ENCODE data around the gene SLC29A4.

SLC29A4 gene, protein sequence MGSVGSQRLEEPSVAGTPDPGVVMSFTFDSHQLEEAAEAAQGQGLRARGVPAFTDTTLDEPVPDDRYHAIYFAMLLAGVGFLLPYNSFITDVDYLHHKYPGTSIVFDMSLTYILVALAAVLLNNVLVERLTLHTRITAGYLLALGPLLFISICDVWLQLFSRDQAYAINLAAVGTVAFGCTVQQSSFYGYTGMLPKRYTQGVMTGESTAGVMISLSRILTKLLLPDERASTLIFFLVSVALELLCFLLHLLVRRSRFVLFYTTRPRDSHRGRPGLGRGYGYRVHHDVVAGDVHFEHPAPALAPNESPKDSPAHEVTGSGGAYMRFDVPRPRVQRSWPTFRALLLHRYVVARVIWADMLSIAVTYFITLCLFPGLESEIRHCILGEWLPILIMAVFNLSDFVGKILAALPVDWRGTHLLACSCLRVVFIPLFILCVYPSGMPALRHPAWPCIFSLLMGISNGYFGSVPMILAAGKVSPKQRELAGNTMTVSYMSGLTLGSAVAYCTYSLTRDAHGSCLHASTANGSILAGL

DNA sequence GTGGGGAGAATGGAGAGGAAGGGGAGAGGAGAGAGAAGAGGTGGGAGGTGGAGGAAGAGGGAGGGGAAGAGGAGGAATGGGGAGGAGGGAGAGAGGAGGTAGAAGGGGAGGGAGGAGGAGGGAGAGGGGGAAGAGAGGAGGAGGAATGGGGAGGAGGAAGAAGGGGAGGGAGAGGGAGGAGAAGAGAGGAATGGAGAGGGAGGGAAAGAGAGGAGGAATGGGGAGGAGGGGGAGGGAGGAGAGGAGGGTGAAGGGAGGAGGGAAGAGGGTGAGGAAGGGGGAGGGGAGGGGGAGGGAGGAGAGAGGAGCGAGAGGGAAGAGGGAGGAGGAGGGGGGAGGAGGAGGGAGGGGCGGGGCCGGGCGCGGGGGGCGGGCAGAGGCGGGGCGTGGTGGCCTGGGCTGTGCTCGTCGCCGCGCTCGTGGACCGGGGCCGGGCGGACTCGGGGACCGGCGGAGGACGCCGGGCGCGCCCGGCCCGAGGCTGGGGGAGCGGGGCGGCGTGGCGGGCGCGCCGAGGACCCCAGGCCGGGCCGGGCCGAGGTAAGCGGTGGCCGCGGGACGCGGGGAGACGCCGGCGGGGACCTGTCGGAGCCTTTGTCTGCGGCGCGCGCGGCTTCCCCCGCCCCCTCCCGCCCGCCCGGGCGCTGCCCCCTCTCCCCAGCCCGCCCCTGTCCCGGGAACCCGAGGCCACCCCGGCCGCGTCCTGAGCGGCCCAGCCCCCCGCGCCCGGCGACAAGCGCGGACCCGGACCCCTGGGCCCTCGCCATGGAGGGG lies at the start of gene SLC29A4:
Gene SLC29A4, plus strand, starts transcription at position 401 of the 774 bp plus-strand sequence. CDS start 4,874 bp downstream, outside the sequence.
- H3K27ac ChIP-seq (ENCODE audit: low read length), result no peak within 1 kb of the TSS
- no peaks in the 10 kb centered on the region for H3K4me1 ChIP-seq (ENCODE audit: low read length)
- no peaks in the 10 kb centered on the region for H4K20me1 ChIP-seq (ENCODE audit: insufficient read depth, low read length)
- no peak within 1 kb of the TSS for H3K9ac ChIP-seq (ENCODE audit: low read length)
- H3K27me3 ChIP-seq (ENCODE audit: low read depth, low read length), result no peaks in the 10 kb centered on the region
- no peak within 1 kb of the TSS for H3K4me3 ChIP-seq (ENCODE audit: low read length)
- H3K4me2 ChIP-seq (ENCODE audit: low read length), result no peak within 1 kb of the TSS
- TF ChIP-seq, protein P1, sequence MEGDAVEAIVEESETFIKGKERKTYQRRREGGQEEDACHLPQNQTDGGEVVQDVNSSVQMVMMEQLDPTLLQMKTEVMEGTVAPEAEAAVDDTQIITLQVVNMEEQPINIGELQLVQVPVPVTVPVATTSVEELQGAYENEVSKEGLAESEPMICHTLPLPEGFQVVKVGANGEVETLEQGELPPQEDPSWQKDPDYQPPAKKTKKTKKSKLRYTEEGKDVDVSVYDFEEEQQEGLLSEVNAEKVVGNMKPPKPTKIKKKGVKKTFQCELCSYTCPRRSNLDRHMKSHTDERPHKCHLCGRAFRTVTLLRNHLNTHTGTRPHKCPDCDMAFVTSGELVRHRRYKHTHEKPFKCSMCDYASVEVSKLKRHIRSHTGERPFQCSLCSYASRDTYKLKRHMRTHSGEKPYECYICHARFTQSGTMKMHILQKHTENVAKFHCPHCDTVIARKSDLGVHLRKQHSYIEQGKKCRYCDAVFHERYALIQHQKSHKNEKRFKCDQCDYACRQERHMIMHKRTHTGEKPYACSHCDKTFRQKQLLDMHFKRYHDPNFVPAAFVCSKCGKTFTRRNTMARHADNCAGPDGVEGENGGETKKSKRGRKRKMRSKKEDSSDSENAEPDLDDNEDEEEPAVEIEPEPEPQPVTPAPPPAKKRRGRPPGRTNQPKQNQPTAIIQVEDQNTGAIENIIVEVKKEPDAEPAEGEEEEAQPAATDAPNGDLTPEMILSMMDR (IDR thresholded peaks at IDR 0.05; ENCODE audit: low read depth, low read length), result no peak
- no peak for TF ChIP-seq EZH2phosphoT487 (IDR thresholded peaks at IDR 0.05; ENCODE audit: low read depth)
- H3K79me2 ChIP-seq (ENCODE audit: low read length), result no peaks in the 10 kb centered on the region
- no peaks in the 10 kb centered on the region for H3K9me3 ChIP-seq (ENCODE audit: insufficient read depth, low read length)
- H2AFZ ChIP-seq (ENCODE audit: low read depth, low read length), result no peak within 1 kb of the TSS
- no peaks in the 10 kb centered on the region for H3K36me3 ChIP-seq (replicated peaks; ENCODE audit: low read depth, low read length)

DNA sequence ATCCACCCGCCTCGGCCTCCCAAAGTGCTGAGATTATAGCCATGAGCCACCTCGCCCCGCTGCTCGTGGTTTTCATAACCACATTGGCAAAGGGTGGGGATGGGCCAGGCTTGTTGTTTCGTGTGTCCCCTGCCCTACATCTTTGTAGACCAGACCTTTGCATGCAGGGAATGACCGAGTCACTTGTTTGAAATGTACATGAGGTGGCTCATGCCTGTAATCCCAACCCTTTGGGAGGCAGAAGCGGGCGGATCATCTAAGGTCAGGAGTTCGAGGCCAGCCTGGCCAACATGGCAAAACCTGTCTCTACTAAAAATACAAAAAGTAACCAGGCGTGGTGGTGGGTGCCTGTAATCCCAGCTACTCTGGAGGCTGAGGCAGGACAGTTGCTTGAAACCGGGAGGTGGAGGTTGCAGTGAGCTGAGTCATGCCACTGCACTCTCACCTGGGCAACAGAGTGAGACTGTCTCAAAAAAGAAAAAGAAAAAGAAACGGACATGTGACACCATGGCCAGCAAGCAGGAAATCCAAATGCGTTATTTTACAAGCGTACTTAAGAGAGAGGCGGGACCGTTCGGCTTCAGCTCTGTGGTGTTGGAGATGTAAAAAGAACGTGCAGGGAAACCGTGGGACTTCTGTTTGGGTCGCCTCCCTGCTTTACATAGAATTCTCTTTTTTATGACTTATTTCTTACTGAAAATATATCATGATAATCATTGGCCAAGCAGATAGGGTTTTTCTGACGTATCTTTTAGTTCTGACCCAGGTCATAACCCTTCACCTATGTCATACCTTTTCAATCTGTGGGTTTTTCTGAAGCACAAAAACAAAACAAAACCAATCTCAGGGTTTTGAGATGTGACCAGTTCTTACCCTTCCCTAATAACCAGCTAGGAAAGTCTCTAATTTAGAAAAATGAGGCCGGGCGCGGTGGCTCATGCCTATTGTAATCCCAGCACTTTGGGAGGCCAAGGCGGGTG lies 47.6 kb upstream of the SLC29A4 start:
- H2AFZ ChIP-seq (ENCODE audit: low read depth, low read length), result no peak overlapping the region
- H4K20me1 ChIP-seq (ENCODE audit: insufficient read depth, low read length), result peaks cover 22% of the 10 kb centered on the region
- H3K27ac ChIP-seq (ENCODE audit: low read length), result no peak overlapping the region
- peak overlapping the region; percentile 55 for H3K4me2 ChIP-seq (ENCODE audit: low read length)
- H3K4me3 ChIP-seq (ENCODE audit: low read length), result no peak overlapping the region; the same call in 1 of the 2 replicates
- H3K9ac ChIP-seq (ENCODE audit: low read length), result no peak overlapping the region
- peaks cover 24% of the 10 kb centered on the region for H3K27me3 ChIP-seq (ENCODE audit: low read depth, low read length)
- H3K36me3 ChIP-seq (replicated peaks; ENCODE audit: low read depth, low read length), result peaks cover 16% of the 10 kb centered on the region
- no peaks in the 10 kb centered on the region for H3K9me3 ChIP-seq (ENCODE audit: insufficient read depth, low read length)
- no peaks in the 10 kb centered on the region for H3K79me2 ChIP-seq (ENCODE audit: low read length)
- H3K4me1 ChIP-seq (ENCODE audit: low read length), result peaks cover 42% of the 10 kb centered on the region
- no peak for TF ChIP-seq EZH2phosphoT487 (IDR thresholded peaks at IDR 0.05; ENCODE audit: low read depth)
- TF ChIP-seq, protein P1 (IDR thresholded peaks at IDR 0.05; ENCODE audit: low read depth, low read length), result no peak

DNA sequence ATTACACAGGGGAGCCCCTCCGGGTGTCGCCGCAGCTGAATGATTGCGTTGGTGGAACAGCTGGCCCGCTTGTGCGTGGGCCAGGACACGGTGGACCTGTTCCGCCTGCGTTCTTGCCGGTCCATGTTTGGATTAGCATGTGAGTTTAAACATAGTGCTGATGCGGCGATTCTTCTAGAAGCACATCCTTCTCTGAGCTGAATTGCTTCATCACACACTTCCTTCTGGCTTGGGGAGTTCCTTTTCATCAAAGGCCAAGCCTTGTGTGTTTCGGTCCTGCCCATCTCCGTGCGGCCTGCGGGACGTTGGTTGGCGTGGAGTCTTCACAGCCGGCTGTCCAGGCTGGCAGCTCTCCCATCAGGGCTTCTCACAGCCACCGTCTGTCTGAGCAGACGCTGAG lies 45.5 kb upstream of the SLC29A4 start:
- H3K9me3 ChIP-seq (ENCODE audit: insufficient read depth, low read length), result no peaks in the 10 kb centered on the region
- no peak overlapping the region for H3K4me2 ChIP-seq (ENCODE audit: low read length)
- H3K9ac ChIP-seq (ENCODE audit: low read length), result no peak overlapping the region
- peaks cover 22% of the 10 kb centered on the region for H3K4me1 ChIP-seq (ENCODE audit: low read length)
- H3K4me3 ChIP-seq (ENCODE audit: low read length), result no peak overlapping the region
- H3K79me2 ChIP-seq (ENCODE audit: low read length), result no peaks in the 10 kb centered on the region
- H2AFZ ChIP-seq (ENCODE audit: low read depth, low read length), result no peak overlapping the region
- peaks cover 12% of the 10 kb centered on the region for H4K20me1 ChIP-seq (ENCODE audit: insufficient read depth, low read length)
- H3K27ac ChIP-seq (ENCODE audit: low read length), result no peak overlapping the region
- no peak for TF ChIP-seq EZH2phosphoT487 (IDR thresholded peaks at IDR 0.05; ENCODE audit: low read depth)
- TF ChIP-seq, protein P1 (IDR thresholded peaks at IDR 0.05; ENCODE audit: low read depth, low read length), result no peak
- peaks cover 6% of the 10 kb centered on the region for H3K36me3 ChIP-seq (replicated peaks; ENCODE audit: low read depth, low read length)
- peaks cover 24% of the 10 kb centered on the region for H3K27me3 ChIP-seq (ENCODE audit: low read depth, low read length)

Data from OCI-LY3 (cell line).